ENCODE results near the gene ZBTB8A. TPM values are rescaled to one million over a fixed set of nuclear protein-coding genes. Genes with fewer than 3 reads are reported as not detected.
"Not testable (repeated sequence)": the region's sequence is repeated elsewhere in the genome, so short reads cannot be mapped to it uniquely, and the experiment has no call there.

Gene ZBTB8A
- total RNA-seq, 1 donor from 2014 or later, result 13.3 TPM

DNA sequence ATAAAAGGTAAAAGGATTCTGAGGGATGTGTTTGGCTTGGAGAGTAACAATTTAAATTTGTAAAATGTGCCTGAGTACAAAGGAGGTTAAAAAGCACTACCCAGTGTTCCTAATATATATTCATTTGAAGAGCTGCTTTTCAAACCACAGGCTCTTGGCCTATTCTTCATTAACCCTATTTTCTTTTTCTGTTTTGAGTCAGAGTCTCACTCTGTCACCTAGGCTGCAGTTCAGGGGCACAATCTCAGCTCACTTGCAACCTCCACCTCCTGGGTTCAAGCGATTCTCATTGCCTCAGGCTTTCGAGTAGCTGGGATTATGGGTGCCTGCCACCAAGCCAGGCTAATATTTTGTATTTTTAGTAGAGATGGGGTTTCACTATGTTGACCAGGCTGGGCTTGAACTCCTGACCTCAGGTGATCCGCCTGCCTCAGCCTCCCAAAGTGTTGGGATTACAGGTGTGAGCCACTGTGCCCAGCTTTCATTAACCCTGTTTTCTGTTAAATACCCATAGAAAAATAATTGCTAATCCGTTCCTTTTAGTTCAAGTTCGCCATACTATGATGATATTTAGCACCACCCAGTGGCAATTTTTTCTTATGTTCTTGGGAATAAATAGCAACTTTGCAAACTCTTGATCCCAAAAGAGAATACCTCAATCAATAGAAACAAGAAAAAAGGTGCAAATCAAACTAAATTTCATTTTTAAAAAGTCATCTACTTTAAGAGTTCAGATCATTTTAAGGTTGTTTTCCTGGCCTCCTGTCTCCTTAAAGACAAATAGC, 80.7 kb downstream of the ZBTB8A start:
- DNase-seq, result peak; percentile 26

DNA sequence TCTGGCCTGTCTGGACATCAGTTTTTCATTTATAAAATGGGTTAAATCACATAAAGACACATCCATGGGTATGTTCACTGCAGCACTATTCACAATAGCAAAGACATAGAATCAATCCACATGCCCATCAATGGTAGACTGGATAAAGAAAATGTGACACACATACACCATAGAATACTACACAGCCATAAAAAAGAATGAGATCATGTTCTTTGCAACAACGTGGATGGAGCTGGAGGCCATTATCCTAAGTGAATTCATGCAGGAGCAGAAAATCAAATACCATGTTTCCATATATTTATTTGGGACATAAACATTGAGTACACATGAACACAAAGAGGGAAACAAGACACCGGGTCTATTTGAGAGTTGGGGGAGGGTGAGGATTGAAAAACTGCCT, 83.0 kb downstream of the ZBTB8A start:
- no peak for DNase-seq

DNA sequence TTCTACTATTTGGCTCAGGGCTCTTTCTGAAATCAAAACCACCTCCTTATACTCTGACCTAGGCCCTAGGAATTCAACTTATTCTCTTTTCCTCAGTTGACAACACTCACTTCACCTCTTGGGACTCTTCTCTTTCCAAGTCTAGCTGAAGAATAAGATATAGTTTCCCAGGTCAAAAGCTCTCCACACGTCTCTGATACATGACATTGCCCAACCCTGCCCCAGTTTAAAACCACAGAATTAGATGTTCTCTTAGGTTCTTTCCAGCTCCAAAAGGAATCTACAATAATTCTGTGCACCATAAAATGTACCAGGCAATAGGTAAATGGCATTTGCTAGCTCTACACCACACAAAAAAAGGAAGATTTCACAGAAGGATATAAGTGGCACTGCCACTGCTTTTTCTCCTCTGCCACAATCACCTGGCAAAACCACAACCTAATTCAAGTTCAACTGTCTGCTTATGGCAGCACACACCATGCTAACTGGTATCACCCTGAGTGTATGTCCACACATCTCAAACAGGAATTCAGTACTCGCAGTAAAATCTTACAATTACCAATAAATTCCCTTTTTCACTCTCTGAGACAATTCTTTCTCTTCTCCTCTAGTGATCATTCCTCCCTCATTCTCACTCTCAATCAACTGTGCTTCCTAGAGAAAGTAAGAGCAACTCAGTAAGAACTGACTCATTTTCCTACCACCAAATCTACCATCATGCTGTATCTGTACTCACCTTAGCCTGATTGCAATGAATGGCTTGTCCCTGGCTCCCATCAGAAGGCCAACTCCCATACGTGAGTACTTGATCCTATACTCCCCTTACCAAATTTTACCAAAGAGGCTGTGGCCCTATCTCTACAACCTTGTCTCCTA, 83.8 kb downstream of the ZBTB8A start:
- DNase-seq, result no peak

DNA sequence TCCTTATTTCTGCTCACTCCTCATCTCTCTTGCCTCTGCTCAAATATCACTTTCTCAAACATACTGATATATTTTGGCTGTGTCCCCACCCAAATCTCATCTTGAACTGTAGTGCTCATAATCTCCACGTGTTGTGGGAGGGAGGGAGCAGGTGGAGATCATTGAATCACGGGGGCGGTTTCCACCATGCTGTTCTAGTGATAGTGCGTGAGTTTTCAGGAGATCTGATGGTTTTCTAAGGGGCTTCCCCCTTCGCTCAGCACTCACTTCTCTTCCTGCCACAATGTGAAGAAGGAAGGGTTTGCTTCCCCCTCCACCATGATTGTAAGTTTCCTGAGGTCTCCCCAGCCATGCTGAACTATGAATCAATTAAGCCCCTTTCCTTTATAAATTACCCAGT, 84.5 kb downstream of the ZBTB8A start:
- DNase-seq, result no peak

DNA sequence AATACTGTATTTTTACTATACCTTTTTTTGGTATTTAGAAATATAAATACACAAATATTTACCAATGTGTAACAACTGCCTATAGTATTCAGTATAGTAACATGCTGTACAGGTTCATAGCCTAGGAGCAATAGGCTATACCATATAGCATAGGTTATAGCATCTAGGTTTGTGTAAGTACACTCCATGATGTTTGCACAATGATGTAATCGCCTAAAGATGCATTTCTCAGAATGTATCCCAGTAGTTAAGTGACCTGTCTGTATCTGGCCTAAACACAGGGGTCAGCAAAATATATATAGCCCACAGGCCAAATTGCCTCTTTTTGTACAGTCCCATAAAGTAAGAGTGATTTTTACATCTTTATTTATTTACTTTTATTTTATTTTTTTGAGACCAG, 86.9 kb downstream of the ZBTB8A start:
- DNase-seq, result no peak

DNA sequence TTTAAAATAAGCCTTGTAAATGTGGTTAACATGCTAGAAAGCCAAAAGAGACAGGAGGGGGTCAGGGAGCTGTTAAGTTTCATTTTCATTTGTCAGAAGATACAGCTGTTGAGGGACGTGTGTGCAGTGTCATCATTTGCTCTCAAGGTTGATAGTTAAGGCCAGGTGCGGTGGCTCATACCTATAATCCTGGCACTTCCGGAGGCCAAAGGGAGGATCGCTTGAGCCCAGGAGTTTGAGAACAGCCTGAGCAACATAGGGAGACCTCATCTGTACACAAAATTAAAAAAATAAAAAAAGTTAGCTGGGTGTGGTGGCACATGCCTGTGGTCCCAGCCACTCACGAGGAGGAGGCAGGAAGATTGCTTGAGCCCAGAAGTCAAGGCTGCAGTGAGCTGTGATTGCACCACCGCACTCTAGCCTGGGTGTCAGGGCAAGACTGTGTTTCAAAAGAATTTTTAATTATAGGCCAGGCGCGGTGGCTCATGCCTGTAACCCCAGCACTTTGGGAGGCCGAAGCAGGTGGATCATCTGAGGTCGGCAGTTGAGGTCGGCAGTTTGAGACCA, 88.5 kb downstream of the ZBTB8A start:
- peak; percentile 17 for DNase-seq

DNA sequence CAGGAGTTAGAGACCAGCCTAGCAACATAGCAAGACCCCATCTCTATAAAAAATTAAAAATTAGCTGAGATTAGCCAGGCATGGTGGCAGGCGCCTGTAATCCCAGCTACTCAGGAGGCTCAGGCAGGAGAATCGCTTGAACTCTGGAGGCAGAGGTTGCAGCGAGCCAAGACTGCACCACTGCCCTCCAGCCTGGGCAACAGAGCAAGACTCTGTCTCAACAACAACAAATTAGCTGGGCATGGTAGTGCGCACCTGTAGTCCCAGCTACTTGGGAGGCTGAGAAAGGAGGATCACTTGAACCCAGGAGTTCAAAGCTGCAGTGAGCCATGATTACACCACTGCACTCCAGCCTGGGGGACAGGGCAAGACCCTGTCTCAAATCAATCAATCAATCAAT, 90.9 kb downstream of the ZBTB8A start:
- DNase-seq, result not testable (repeated sequence)

DNA sequence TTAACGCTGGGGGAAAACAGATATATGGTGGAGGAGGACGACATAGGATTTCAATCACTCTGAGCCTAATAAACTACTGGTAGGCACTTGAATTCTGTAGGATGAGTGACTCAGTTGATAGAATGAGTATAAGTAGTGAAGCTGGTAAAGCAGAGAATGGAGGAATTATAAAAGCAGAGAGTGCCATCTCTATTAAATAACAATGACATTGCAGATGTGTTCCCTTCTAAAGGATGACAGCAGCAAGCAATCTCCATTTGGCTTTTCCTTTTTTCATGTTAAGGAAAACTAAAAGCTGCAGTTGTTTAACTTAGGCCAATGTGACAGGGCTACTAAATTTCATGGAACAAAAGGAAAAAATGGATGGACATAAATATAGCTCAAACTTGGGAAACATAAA, 93.6 kb downstream of the ZBTB8A start:
- no peak for DNase-seq

DNA sequence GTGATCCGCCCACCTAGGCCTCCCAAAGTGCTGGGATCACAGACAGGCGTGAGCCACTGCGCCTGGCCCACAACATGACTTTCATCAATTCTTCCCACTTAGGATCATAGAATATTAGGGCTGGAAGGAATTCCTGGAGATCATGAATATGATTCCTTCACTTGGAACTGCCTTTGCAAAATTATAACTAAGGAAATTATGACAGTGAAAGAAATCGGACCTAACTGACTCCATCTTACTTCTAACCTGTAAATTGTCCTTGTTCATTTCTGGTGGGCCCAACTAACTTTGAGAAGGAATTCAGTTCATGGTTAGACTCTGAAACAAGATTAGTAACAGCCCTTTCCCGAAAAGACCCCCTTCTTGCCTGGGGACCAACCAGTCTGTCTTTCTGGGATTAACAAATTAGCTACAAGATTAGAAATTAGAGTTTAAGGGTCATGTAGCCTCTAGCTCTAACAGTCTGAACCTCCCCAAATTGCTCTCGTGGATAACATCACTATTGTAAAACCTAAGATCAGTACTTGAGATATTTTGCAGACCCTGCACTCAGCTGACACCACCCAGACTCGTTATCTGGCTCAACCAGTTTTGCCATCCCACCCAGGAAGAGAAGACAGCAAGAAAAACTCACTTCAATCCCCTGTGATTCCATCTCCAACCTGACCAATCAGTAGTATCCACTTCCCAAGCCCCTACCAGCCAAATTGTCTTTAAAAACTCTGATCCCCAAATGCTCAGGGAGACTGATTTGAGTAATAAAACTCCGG, 96.5 kb downstream of the ZBTB8A start:
- DNase-seq, result no peak

DNA sequence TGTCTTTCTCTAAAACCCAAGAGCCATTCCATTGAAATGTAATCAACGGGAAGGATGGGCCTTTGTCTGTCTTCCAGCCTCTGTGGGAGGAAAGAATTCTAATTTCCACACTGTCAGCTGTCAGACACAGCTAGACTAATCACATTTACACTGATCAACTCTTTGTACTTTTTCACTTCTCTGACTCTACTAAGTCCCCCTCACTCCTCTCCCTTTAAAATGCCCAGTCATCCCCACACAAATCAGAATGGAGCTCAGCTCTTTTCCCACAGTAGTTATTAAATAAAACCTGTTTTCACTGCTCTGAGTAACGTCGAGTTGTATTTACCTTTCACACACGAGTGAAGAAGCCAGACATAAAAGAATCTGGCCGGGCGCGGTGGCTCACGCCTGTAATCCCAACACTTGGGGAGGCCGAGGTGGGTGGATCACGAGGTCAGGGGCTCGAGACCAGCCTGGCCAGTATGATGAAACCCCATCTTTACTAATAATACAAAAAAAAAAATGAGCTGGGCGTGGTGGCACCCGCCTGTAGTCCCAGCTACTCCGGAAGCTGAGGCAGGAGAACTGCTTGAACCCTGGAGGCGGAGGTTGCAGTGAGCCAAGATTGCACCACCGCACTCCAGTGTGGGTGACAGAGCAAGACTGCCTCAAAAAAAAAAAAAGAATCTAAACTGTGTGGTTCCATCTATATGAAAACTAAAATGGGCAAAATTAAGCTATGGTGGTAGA, 97.9 kb downstream of the ZBTB8A start:
- no peak for DNase-seq

DNA sequence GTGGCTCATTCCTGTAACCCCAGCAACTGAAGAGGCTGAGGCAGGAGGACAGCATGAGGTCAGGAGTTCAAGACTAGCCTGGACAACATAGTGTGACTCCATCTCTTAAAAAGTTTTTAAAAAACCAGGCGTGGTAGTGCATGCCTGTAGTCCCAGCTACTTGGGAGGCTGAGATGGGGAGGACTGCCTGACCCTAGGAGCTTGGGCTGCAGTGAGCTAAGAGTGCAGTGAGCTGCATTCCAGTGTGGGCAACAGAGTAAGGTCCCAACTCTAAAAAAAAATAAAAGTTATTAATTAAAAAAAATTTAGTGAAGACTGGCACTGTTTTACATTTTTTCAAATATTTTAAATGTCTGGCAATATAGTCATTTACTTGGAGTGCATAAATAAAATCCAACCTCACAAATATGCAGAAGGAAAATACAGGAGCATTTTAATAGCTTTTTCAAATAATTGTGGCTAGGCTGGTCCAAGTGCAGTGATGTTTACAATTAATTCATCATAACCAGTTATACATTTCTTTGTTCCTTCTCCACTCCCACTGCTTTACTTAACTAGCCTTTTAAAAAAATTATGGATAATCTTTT, 100.4 kb downstream of the ZBTB8A start:
- DNase-seq, result no peak

DNA sequence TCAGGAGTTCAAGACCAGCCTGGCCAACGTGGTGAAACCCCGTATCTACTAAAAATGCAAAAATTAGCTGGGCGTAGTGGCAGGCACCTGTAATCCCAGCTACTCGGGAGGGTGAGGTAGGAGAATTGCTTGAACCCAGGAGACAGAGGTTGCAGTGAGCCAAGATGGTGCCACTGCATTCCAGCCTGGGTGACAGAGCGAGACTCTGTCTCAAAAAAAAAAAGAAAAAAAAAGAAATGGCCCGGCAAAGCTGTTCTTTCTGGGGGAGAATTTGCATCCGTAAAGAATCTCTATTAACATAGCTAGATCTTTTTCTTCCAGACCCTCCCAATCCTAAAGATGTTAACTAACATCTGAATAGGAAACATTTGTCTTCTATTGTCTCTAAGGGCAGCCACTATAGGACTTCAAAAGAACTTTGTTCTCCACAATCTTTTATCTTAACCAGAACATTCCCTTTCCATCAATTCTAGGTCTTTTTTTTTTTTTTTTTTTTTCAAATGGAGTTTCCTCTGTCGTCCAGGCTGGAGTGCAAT, 103.1 kb downstream of the ZBTB8A start:
- not testable (repeated sequence) for DNase-seq

DNA sequence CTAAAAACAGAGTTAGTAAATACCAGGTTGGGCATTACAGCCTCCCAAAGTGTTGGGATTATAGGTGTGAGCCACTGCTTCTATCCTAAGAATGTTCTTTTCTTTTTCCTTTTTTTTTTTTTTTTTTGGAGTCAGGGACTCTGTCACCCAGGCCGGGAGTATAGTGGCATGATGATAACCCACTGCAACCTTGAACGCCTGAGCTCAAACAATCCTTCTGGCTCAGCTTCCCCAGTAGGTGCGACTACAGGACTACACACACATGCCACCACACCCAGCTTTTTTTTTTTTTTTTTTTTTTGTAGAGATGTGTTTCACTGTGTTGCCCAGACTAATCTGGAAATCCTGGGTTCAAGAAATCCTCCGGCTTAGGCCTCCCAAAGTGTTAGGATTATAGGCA, 105.2 kb downstream of the ZBTB8A start:
- DNase-seq, result no peak

DNA sequence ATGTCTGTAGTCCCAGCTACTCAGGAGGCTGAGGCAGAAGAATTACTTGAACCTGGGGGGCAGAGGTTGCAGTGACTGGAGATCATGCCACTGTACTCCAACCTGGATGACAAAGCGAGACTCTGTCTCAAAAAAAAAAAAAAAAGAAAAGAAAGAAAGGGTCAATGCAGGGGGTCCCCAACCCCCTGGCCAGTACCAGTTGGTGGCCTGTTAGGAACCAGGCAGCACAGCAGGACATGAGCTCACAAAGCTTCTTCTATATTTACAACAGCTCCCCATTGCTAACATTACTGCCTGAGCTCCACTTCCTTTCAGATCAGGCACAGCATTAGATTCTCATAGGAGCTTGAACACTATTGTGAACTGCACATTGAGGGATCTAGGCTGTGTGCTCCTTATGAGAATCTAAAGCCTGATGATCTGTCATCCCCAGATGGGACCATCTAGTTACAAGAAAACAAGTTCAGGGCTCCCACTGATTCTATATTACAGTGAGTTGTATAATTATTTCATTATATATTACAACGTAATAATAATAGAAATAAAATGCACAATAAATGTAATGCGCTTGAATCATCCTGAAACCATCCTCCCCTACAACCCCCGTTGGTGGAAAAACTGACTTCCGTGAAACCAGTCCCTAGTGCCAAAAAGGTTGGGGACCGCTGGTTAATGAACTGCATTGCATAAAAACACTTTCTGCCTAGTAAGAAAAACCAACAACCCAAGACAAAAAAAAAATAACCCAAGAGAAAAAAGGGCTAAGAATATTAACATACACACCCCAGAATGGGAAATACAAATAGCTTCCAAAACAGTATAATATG, 108.3 kb downstream of the ZBTB8A start:
- DNase-seq, result no peak

DNA sequence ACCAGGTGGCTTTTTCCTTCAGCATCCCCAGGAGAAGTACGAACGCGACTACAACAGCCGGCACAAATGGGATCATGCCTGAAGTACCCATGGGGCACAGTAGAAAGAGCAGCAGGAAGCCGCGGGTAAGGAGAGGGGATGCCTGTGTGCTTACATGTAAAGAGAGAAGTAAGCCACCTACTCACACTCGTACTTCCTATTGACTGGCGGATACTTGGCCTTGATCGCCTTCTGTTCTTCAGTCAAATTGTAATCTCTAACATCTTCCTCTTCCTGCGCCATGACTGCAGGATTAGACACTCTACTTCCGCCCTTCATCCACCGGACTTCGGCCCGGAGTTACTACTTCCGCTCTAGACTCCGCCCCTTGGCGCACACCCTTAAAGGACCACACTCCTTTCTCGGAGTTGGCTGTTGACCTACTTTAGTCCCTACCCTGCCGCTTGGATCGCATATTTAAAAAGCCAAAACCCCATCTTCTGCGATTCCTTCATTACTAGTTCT, 111.1 kb downstream of the ZBTB8A start, which contains the start of gene ZBTB8OS:
ZBTB8OS (minus strand) TSS at position 303 of the 504 bp plus-strand sequence; CDS start at position 282, 21 bp downstream.
- DNase-seq, result peak; percentile 98

DNA sequence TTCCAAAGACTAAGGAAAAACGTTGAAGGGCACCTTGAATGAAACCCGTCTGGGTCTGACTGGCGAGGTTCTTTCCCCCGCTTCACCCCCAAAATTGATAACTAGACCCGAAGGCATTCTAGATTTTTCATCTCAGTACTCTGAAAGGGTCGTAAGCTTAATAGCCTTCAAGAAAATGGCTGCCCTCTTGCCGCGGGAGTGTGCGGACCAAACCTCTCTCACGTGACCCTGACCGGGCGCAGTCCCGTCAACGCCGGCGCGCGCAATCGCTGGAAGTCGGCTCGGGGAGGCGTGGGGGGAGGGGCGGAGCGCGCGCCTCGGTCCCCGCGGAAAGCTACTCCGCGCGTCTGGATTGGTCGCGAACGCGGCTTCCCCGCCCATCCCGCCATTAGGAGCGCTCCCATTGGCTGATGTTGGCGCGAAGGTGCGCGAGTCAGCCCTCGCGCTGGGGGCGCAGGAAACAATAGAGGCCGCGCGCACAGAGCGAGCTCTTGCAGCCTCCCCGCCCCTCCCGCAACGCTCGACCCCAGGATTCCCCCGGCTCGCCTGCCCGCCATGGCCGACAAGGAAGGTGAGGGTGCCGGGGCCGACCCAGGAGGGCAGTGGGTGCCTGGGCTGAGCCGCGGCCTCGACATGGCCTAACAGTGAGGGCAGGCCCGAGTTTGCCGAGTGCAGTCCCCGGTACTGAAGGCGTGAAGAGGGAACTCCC, 111.7 kb downstream of the ZBTB8A start, which contains the start of gene RBBP4:
RBBP4 (plus strand) TSS at position 457 of the 709 bp plus-strand sequence; CDS start at position 556, 99 bp downstream.
- peak; percentile 99 for DNase-seq

DNA sequence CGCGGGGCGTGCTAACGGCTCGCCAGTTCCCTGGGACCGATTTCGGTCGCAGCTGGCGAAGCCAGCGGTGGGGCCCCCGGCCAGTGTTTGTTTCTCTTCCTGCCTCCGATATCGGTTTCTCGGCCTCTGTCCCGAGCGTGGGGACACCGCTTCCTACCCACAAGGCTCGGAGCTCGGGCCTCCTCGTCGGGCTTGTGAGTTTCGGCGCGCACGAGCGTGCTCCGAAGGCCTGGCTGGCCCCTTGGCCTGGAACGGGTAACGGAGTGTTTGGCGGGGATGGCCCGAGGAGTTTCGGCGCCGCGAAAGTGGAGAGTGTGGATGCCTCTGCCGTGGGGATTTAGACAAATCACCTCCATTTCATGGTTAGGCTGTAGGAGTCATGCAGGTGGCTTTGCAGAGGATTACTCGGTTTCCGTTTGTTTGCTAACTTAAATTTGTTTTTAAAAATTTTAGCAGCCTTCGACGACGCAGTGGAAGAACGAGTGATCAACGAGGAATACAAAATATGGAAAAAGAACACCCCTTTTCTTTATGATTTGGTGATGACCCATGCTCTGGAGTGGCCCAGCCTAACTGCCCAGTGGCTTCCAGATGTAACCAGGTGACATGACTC, 112.3 kb downstream of the ZBTB8A start:
- DNase-seq, result no peak

DNA sequence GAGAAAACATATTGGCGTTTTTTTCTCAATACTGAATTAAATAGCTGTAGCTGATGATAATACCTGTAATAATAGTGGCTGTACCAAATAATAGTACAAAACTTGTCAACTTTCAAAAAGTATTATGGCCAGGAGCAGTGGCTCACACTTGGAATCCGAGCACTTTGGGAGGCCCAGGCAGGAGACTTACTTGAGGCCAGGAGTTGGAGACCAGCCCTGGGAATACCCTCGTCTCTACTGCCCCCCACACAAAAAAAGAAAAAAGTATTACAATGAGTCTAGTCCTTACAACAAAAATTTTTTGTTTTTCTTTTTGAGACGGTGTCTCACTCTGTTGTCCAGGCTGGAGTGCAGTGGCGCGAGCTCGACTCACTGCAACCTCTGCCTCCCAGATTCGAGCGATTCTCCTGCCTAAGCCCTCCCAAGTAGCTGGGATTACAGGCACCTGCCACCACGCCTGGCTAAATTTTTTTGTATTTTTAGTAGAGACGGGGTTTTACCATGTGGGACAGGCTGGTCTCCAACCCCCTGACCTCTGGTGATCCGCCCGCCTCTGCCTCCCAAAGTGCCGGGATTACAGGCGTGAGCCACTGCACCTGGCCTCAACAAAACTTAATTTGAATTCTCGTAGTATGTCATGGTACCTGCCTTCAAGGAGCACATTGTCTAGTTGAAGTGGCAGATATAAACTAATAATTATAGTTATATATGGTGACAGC, 113.2 kb downstream of the ZBTB8A start:
- no peak for DNase-seq

Data from tongue (tissue), 2 donors.